Smooth muscle cell of the coronary artery (primary cell): Measurements from ENCODE around the gene NUTF2. TPM values are rescaled to one million over a fixed set of nuclear protein-coding genes. Genes with fewer than 3 reads are reported as not detected.

Source experiments
- total RNA-seq: library from RNA; depleted of rRNA; stranded (reverse); fragments of >200 nt; gene quantifications from 2 replicates; pipeline ENCODE4 v1.2.3, GENCODE V29; 2014; ENCODE audit warnings: low replicate concordance

The NUTF2 gene
- 79.6 and 157 TPM in 2 replicates for total RNA-seq

DNA sequence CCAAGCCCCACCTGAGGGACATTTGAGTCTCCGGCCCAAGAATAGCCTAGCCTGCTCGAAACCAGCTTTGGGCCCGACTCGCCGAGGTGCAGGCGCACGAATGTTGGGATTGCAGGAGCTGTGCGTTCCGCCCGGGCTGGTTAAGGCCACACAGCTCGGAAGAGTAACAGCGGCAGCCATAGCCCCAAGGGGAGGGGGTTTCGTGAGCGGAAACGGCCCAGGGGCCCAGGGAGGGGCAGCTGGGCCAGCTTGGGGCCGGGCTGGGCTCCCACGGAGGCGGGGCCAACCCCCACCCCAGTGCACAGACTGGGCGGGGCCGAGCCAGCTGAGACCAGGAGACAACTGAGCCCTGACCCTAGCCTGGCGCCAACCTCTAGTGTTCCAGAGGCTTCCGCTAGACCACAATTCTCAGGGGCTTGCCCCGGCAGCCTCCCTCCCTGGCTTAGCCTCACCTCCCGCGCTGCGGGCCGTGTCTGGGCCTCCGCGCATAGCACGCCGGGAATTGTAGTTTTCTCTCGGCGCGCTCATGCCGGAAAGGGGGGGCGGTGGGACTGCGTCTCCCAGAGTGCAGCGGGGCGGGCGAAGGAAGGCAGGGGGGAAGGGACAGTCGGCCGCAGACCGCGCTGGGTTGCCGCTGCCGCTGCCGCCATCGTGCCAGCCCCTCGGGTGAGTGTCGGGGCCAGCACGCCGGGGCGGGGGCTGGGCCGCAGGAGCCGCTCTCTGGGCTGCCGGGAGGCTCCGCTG is at the start of gene NUTF2:
Gene NUTF2, plus strand, starts transcription at position 614 of the 744 bp plus-strand sequence. CDS start 18,198 bp downstream, outside the sequence.

GRCh38 chr16:67806428-67807147 is 40.1 kb upstream of the NUTF2 start, which contains the start of the genes RANBP10 and TSNAXIP1:
TSS of gene RANBP10 (minus strand) at chr16:67806560. CDS start at chr16:67806536, 24 bp downstream.
TSS of gene TSNAXIP1 (plus strand) at chr16:67806889. CDS start at chr16:67807150, 261 bp downstream.

GRCh38 chr16:67841816-67842508 is 4.8 kb upstream of the NUTF2 start, which contains the start of gene THAP11:
TSS of gene THAP11 (plus strand) at chr16:67842320. CDS start at chr16:67842555, 235 bp downstream.

GRCh38 chr16:67847064-67847861 is 530 bp downstream of the NUTF2 start, which contains the start of gene CENPT:
TSS of gene CENPT (minus strand) at chr16:67847693. CDS start at chr16:67833859, 13,834 bp downstream.

GRCh38 chr16:67872631-67873434 is 26.1 kb downstream of the NUTF2 start, which contains the start of gene EDC4:
TSS of gene EDC4 (plus strand) at chr16:67873052. CDS start at chr16:67873262, 210 bp downstream.

GRCh38 chr16:67884684-67885083 is 38.0 kb downstream of the NUTF2 start, which contains the start of gene NRN1L:
TSS of gene NRN1L (plus strand) at chr16:67884885. CDS start at chr16:67884904, 19 bp downstream.

DNA sequence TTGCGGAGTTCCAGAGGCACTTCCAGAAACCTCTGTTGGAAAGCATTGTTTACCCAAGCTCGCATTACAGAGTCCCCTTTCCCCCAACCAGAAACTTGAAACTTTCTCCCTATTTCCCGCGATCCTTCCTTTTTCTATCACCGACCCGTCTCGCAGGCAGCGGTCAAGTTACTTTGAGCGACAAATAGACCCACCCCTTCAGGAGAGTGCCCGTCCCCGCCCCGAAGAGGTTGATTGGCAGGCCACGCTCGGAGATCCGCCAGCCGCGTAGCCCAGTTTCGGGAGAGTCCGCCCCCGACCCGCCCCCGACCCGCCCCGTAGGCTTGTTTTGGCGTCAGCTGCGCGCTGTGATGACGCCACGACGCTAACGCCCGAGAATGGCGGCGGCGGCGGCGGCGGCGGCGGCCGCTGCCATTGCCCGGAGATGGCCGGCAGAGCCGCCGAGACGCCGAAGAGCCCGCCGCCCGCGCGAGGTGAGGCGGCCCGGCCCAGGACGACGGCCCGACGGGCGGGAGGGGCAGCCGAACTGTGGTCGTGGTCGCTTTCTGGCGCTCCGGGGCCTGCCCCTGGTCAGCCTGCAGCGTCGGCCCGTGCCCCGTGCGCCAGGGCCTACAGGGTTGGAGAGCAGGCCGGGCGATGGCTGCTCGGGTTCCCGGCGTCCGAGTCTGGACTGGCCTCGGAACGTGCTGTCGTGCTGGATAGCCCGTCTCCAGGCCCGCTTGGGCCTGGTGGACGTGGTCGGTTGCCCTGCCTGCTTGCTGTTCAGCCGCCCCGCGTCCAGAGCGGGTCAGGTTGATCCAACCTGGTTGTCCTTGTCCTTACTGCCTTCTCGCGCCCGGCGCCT is 46.4 kb downstream of the NUTF2 start, which contains the start of gene PSKH1:
Gene PSKH1, plus strand, starts transcription at position 356 of the 844 bp plus-strand sequence. CDS start 15,496 bp downstream, outside the sequence.

Other genes with a start within 250 kb of the NUTF2 start
- 0.15 TPM in 1 of 2 replicates, not detected in the other for gene CARMIL2, start 201.8 kb upstream of the NUTF2 start, total RNA-seq
- 7.6 and 9.8 TPM in 2 replicates for gene ACD, start 186.7 kb upstream of the NUTF2 start, total RNA-seq
- 0.60 and 1.1 TPM in 2 replicates for gene PARD6A, start 186.0 kb upstream of the NUTF2 start, total RNA-seq
- 11.8 and 13.8 TPM in 2 replicates for gene ENKD1, start 180.2 kb upstream of the NUTF2 start, total RNA-seq
- 1.6 and 3.6 TPM in 2 replicates for gene C16orf86, start 180.1 kb upstream of the NUTF2 start, total RNA-seq
- gene GFOD2, start 127.6 kb upstream of the NUTF2 start, total RNA-seq: 14.1 and 18.0 TPM in 2 replicates
- gene RANBP10, start 40.4 kb upstream of the NUTF2 start, total RNA-seq: 2.7 and 5.9 TPM in 2 replicates
- 1.2 and 1.9 TPM in 2 replicates for gene TSNAXIP1, start 40.0 kb upstream of the NUTF2 start, total RNA-seq
- 26.3 and 47.7 TPM in 2 replicates for gene THAP11, start 4.6 kb upstream of the NUTF2 start, total RNA-seq
- 18.3 and 23.8 TPM in 2 replicates for gene CENPT, start 760 bp downstream of the NUTF2 start, total RNA-seq
- gene EDC4, start 26.1 kb downstream of the NUTF2 start, total RNA-seq: 46.8 and 50.8 TPM in 2 replicates
- not detected in 2 replicates for gene NRN1L, start 38.0 kb downstream of the NUTF2 start, total RNA-seq
- 13.5 and 31.1 TPM in 2 replicates for gene PSKH1, start 46.3 kb downstream of the NUTF2 start, total RNA-seq
- gene CTRL, start 84.9 kb downstream of the NUTF2 start, total RNA-seq: 0.38 TPM in 1 of 2 replicates, not detected in the other
- gene PSMB10, start 89.9 kb downstream of the NUTF2 start, total RNA-seq: 64.9 and 89.9 TPM in 2 replicates
- gene LCAT, start 97.2 kb downstream of the NUTF2 start, total RNA-seq: 3.3 and 4.6 TPM in 2 replicates
- 119 and 184 TPM in 2 replicates for gene SLC12A4, start 121.7 kb downstream of the NUTF2 start, total RNA-seq
- not detected in 2 replicates for gene DPEP3, start 133.6 kb downstream of the NUTF2 start, total RNA-seq
- gene DPEP2, start 152.6 kb downstream of the NUTF2 start, total RNA-seq: not detected in 2 replicates
- not detected in 2 replicates for gene DPEP2NB, start 169.0 kb downstream of the NUTF2 start, total RNA-seq
- 4.9 and 8.7 TPM in 2 replicates for gene DDX28, start 176.3 kb downstream of the NUTF2 start, total RNA-seq
- 11.7 and 14.4 TPM in 2 replicates for gene DUS2, start 176.4 kb downstream of the NUTF2 start, total RNA-seq
- gene NFATC3, start 238.4 kb downstream of the NUTF2 start, total RNA-seq: 5.9 and 8.2 TPM in 2 replicates